Osteocyte (in vitro differentiated cells): ENCODE data around the gene CXCL17. TPM values are rescaled to one million over a fixed set of nuclear protein-coding genes. Genes with fewer than 3 reads are reported as not detected.
"Not testable (repeated sequence)": the region's sequence is repeated elsewhere in the genome, so short reads cannot be mapped to it uniquely, and the experiment has no call there.

Experiments used
- DNase-seq: peaks from one replicate; pipeline ENCODE4 v3.0.0; 2021; ENCODE audit warnings: mixed read lengths; ENCODE audit not compliant: unreplicated experiment; ENCODE audit errors: extremely low spot score
- H3K27ac Mint-ChIP-seq: one replicate; pipeline ENCODE4 v1.8.0; 2021; ENCODE audit warnings: mild to moderate bottlenecking, mixed read lengths; ENCODE audit not compliant: unreplicated experiment
- H3K27me3 Mint-ChIP-seq: one replicate; pipeline ENCODE4 v1.8.0; 2021; ENCODE audit warnings: mixed read lengths; ENCODE audit not compliant: unreplicated experiment
- H3K36me3 Mint-ChIP-seq: one replicate; pipeline ENCODE4 v1.8.0; 2021; ENCODE audit warnings: mixed read lengths; ENCODE audit not compliant: unreplicated experiment
- H3K4me1 Mint-ChIP-seq: one replicate; pipeline ENCODE4 v1.8.0; 2021; ENCODE audit warnings: mixed read lengths; ENCODE audit not compliant: unreplicated experiment
- H3K4me3 Mint-ChIP-seq: one replicate; pipeline ENCODE4 v1.8.0; 2021; ENCODE audit warnings: mild to moderate bottlenecking, moderate library complexity, mixed read lengths; ENCODE audit not compliant: unreplicated experiment
- H3K9me3 Mint-ChIP-seq: one replicate; pipeline ENCODE4 v1.8.0; 2021; ENCODE audit warnings: mixed read lengths; ENCODE audit not compliant: unreplicated experiment
- CTCF ChIP-seq: fragments of 200-600 bp; sonication (generic); IDR thresholded peaks from 2 replicates; pipeline ENCODE4 v1.5.0; 2021; ENCODE audit warnings: antibody characterized with exemption, mild to moderate bottlenecking, moderate library complexity
- total RNA-seq: library from RNA; stranded (reverse); gene quantifications from 2 replicates; pipeline ENCODE4 v1.2.1, GENCODE V29; 2021

CXCL17 gene
- total RNA-seq, 1 donor from 2014 or later: not detected

DNA sequence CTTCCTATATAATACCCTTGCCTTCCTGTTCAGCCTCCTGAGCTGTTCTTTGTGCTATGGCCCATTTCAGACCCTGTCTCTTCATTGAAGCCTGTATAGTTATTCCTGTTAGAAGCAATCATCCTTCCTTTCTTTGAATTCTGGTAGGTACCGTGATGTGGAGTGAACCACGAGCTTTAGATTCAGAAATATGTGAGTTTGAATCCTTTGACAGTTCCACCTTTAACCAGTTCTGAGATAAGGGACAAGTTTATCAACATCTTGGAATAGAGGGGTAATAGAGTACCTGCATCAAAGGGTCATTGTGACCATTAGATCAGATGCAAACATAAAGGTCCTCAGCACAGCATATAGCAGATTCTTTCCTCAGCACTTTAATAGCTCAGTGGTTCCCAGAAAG, 12.3 kb upstream of the CXCL17 start:
- Mint-ChIP-seq H3K36me3 (no peaks in the 10 kb centered on the region), H3K4me3 (no peak overlapping the region), H3K27me3 (peaks cover 44% of the 10 kb centered on the region), H3K4me1 (no peaks in the 10 kb centered on the region), H3K27ac (no peak overlapping the region), H3K9me3 (no peaks in the 10 kb centered on the region)
- TF ChIP-seq CTCF: no peak
- DNase-seq: no peak

- Mint-ChIP-seq H3K4me3 (no peak overlapping the region), H3K9me3 (no peaks in the 10 kb centered on the region), H3K27ac (no peak overlapping the region), H3K4me1 (no peaks in the 10 kb centered on the region), H3K27me3 (peaks cover 41% of the 10 kb centered on the region), H3K36me3 (no peaks in the 10 kb centered on the region)
- no peak for TF ChIP-seq CTCF
- no peak for DNase-seq
Observed at GRCh38 chr19:42452590-42452989, 9.8 kb upstream of the CXCL17 start.

DNA sequence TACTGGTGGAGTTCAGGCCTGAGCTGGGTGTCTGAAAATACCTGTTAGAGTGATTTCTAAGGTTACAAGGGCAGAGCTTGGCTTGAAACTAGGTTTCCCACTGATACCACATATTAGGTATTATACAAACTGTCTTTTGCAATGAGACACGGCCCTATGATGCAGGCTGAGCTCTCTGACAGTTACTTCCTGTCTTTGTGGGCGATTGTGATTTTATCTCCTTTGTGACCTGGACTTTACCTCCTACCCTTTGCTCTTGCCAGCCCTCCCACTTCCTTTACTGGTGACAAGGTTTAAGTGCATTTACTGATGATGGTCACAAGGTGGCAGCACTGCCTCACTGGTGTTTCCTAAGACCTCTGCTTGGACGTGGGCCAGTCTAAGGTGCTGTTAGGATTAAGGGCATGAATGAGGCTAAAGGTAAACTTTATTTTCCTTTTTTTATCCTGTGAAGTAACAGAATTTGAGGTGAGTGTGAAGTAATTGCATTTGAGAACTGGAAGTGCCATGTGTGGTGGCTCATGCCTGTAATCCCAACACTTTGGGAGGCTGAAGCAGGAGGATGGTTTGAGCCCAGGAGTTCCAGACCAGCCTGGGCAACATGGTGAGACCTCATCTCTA, 7.7 kb upstream of the CXCL17 start:
- Mint-ChIP-seq H3K27me3 (peaks cover 38% of the 10 kb centered on the region), H3K27ac (no peak overlapping the region), H3K4me3 (no peak overlapping the region), H3K9me3 (no peaks in the 10 kb centered on the region), H3K4me1 (no peaks in the 10 kb centered on the region), H3K36me3 (no peaks in the 10 kb centered on the region)
- peak; percentile 90 for TF ChIP-seq CTCF
- DNase-seq: no peak

GRCh38 chr19:42448306-42448705, 5.6 kb upstream of the CXCL17 start:
- not testable (repeated sequence) for H3K9me3 Mint-ChIP-seq, H3K4me1 Mint-ChIP-seq, DNase-seq, H3K27ac Mint-ChIP-seq, H3K4me3 Mint-ChIP-seq, H3K36me3 Mint-ChIP-seq
- peaks cover 33% of the 10 kb centered on the region for H3K27me3 Mint-ChIP-seq

DNA sequence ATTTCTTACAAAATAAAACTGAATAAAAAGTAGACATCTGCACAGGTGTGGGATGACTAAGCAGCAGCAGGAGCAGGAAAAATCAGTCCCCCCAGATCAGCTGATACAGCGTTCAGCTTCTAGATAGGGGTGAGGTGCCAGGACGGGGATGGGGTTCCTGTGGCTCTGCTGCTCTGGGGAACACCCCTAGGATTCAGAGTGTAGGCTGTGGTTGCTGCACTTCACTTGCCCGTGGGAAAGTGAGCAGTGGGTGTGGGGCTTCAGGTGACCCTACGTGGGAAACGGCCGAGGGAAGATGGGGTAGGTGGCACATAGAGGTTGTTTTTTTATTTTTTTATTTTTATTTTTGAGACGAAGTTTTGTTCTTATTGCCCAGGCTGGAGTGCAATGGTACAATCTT, 3.2 kb upstream of the CXCL17 start:
- peaks cover 2% of the 10 kb centered on the region for H3K4me1 Mint-ChIP-seq
- no peak overlapping the region for H3K4me3 Mint-ChIP-seq
- no peak overlapping the region for H3K27ac Mint-ChIP-seq
- peaks cover 26% of the 10 kb centered on the region for H3K27me3 Mint-ChIP-seq
- no peak for TF ChIP-seq CTCF
- H3K9me3 Mint-ChIP-seq: no peaks in the 10 kb centered on the region
- no peaks in the 10 kb centered on the region for H3K36me3 Mint-ChIP-seq
- DNase-seq: no peak

DNA sequence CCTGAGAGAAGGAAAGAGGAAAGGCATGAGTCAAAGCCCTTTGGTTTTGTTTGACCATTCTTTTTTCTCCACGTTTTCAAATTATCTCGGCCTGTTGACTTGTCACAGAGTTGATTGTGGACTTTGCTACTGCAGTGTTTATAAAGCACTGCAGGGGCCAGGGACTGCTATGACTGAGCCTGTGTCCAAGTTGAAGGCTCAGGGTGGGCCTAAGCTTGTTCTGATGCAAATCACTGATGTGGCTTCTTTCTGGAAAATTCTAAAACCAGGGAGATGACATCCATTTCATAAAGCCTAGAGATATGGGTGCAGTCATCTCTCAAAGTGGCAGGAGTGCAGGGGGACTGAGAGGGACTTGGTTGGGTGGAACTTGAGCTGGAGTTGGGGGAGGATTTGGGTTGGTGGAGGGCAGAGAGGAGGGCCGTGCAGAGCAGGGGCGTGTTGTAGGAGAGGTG, 1.2 kb upstream of the CXCL17 start:
- Mint-ChIP-seq H3K27ac (no peak overlapping the region), H3K4me1 (peaks cover 2% of the 10 kb centered on the region)
- no peak for DNase-seq

More for the DNA sequence above, 1.2 kb upstream of the CXCL17 start:
- no peak for TF ChIP-seq CTCF
- Mint-ChIP-seq H3K4me3 (no peak overlapping the region), H3K9me3 (no peaks in the 10 kb centered on the region), H3K27me3 (peaks cover 29% of the 10 kb centered on the region), H3K36me3 (no peaks in the 10 kb centered on the region)
